GM23248 (cell line): ENCODE measurements around the gene IFNA21. TPM values are rescaled to one million over a fixed set of nuclear protein-coding genes. Genes with fewer than 3 reads are reported as not detected.
"Not testable (repeated sequence)": the region's sequence is repeated elsewhere in the genome, so short reads cannot be mapped to it uniquely, and the experiment has no call there.

Experiments
- DNase-seq: peaks from one replicate; pipeline ENCODE4 v3.0.0-alpha.2; 2015
- H2AFZ ChIP-seq: fragments of 200-600 bp; sonication (generic); 2 replicates; pipeline ENCODE4 v1.6.1; 2016; ENCODE audit warnings: antibody characterized with exemption
- H3F3A ChIP-seq: fragments of 200-600 bp; sonication (generic); 2 replicates; pipeline ENCODE4 v1.6.1; 2016; ENCODE audit warnings: mild to moderate bottlenecking, antibody characterized with exemption, mixed run types; ENCODE audit not compliant: insufficient read depth
- H3K27ac ChIP-seq: fragments of 200-600 bp; sonication (generic); 2 replicates; pipeline ENCODE4 v1.5.1; 2016; ENCODE audit warnings: mild to moderate bottlenecking
- H3K27me3 ChIP-seq: fragments of 200-600 bp; sonication (generic); replicated peaks from 2 replicates; pipeline ENCODE4 v1.6.1; 2016; ENCODE audit warnings: mild to moderate bottlenecking; ENCODE audit not compliant: insufficient read depth
- H3K36me3 ChIP-seq: fragments of 200-600 bp; sonication (generic); 2 replicates; pipeline ENCODE4 v1.6.1; 2016; ENCODE audit warnings: low read depth, mild to moderate bottlenecking
- H3K4me1 ChIP-seq: fragments of 200-600 bp; sonication (generic); 2 replicates; pipeline ENCODE4 v1.6.1; 2016; ENCODE audit warnings: mild to moderate bottlenecking; ENCODE audit not compliant: insufficient read depth
- H3K4me2 ChIP-seq: fragments of 200-600 bp; sonication (generic); one replicate; pipeline ENCODE4 v1.6.1; 2016; ENCODE audit warnings: mild to moderate bottlenecking; ENCODE audit not compliant: unreplicated experiment
- H3K4me3 ChIP-seq: fragments of 200-600 bp; sonication (generic); 2 replicates; pipeline ENCODE4 v1.5.1; 2016; ENCODE audit warnings: mild to moderate bottlenecking
- H3K79me2 ChIP-seq: fragments of 200-600 bp; sonication (generic); 2 replicates; pipeline ENCODE4 v1.6.1; 2016; ENCODE audit warnings: mild to moderate bottlenecking; ENCODE audit not compliant: insufficient read depth
- H3K9ac ChIP-seq: fragments of 200-600 bp; sonication (generic); 2 replicates; pipeline ENCODE4 v1.6.1; 2016; ENCODE audit warnings: mild to moderate bottlenecking
- H3K9me2 ChIP-seq: fragments of 200-600 bp; sonication (generic); 2 replicates; pipeline ENCODE4 v1.6.1; 2016; ENCODE audit warnings: mixed run types, mild to moderate bottlenecking, moderate library complexity; ENCODE audit not compliant: insufficient read depth
- H3K9me3 ChIP-seq: fragments of 200-600 bp; sonication (generic); one replicate; pipeline ENCODE4 v1.6.1; 2017; ENCODE audit warnings: low read depth
- H4K20me1 ChIP-seq: fragments of 200-600 bp; sonication (generic); 2 replicates; pipeline ENCODE4 v1.6.0; 2016; ENCODE audit not compliant: insufficient read depth
- EZH2 ChIP-seq: fragments of 200-600 bp; sonication (generic); IDR thresholded peaks from 2 replicates; pipeline ENCODE4 v1.6.1; 2018; ENCODE audit warnings: antibody characterized with exemption, mild to moderate bottlenecking; ENCODE audit not compliant: insufficient read depth, poor library complexity, severe bottlenecking
- EZH2phosphoT487 ChIP-seq: fragments of 200-600 bp; sonication (generic); IDR thresholded peaks from 2 replicates; pipeline ENCODE4 v1.6.1; 2018; ENCODE audit warnings: antibody characterized with exemption, moderate library complexity, mild to moderate bottlenecking, low read depth; ENCODE audit not compliant: insufficient read depth
- WGBS, 2 experiments: methylation state at CpG; one replicate each; pipeline ENCODE4 v1.1.6; 2015 to 2017; ENCODE audit warnings: low lambda C conversion rate in 2 of 2, low coverage in 1 of 2; ENCODE audit errors: missing lambda C conversion rate in 2 of 2; 5-methylcytosine and 5-hydroxymethylcytosine counted together
- in situ Hi-C: fragments of 300-500 bp; cut with MboI; formaldehyde crosslinking; loops from 2 replicates; pipeline ENCODE4 v1.15.0; 2020
- polyA plus RNA-seq: library from polyadenylated mRNA; unstranded; fragments of >200 nt; fragmentation: Nextera tagmentation; extraction: Ambion mirVana; gene quantifications from 2 replicates; pipeline ENCODE4 v1.2.1, GENCODE V29; 2016
- total RNA-seq: library from RNA; depleted of rRNA; stranded (reverse); fragments of >200 nt; shearing (Covaris generic); gene quantifications from 2 replicates; pipeline ENCODE4 v1.2.3, GENCODE V29; 2014

The IFNA21 gene
- total and polyA plus RNA-seq, 2 experiments from 2014 or later, result not detected

- H3K27ac ChIP-seq, result no peak within 1 kb of the TSS
- H2AFZ ChIP-seq, result no peak within 1 kb of the TSS
- H3K9ac ChIP-seq, result no peak within 1 kb of the TSS
- no peak within 1 kb of the TSS for H3K4me3 ChIP-seq
- no peak for TF ChIP-seq EZH2phosphoT487
- H3K4me1 ChIP-seq, result no peaks in the 10 kb centered on the region
- peak; percentile 1 for DNase-seq
- no peaks in the 10 kb centered on the region for H3F3A ChIP-seq
- WGBS, 2 experiments, result 0% methylated on average over 1 of the region's 1 CpG
- no peaks in the 10 kb centered on the region for H3K9me3 ChIP-seq
- H3K9me2 ChIP-seq, result no peaks in the 10 kb centered on the region
- H3K27me3 ChIP-seq, result peaks cover 2% of the 10 kb centered on the region; the same call in 1 of the 2 replicates
- H3K79me2 ChIP-seq, result no peaks in the 10 kb centered on the region
- no peaks in the 10 kb centered on the region for H3K36me3 ChIP-seq
- no peak within 1 kb of the TSS for H3K4me2 ChIP-seq
- in situ Hi-C loops, result no loop called here
- H4K20me1 ChIP-seq, result no peaks in the 10 kb centered on the region
Observed at GRCh38 chr9:21141427-21141882, 25.0 kb downstream of the IFNA21 start, which contains the start of gene IFNW1. TSS of gene IFNW1 (minus strand) at chr9:21141832. CDS start at chr9:21141570, 262 bp downstream.

- no peak overlapping the region for H2AFZ ChIP-seq
- no peak for DNase-seq
- H3K4me1 ChIP-seq, result no peaks in the 10 kb centered on the region
- in situ Hi-C loops, result no loop called here
- H3K9ac ChIP-seq, result no peak overlapping the region
- H3K79me2 ChIP-seq, result no peaks in the 10 kb centered on the region
- no peak overlapping the region for H3K27ac ChIP-seq
- 27 to 41% methylated on average over 1 of the region's 1 CpG for WGBS, 2 experiments
- no peaks in the 10 kb centered on the region for H3K9me3 ChIP-seq
- no peaks in the 10 kb centered on the region for H3K36me3 ChIP-seq
- H3K27me3 ChIP-seq, result peaks cover 10% of the 10 kb centered on the region
- no peak overlapping the region for H3K4me2 ChIP-seq
- no peaks in the 10 kb centered on the region for H4K20me1 ChIP-seq
- no peaks in the 10 kb centered on the region for H3F3A ChIP-seq
- no peaks in the 10 kb centered on the region for H3K9me2 ChIP-seq
- TF ChIP-seq EZH2phosphoT487, result no peak
- no peak for TF ChIP-seq EZH2
- H3K4me3 ChIP-seq, result no peak overlapping the region
Observed at GRCh38 chr9:21137020-21137419, 29.4 kb downstream of the IFNA21 start.

DNA sequence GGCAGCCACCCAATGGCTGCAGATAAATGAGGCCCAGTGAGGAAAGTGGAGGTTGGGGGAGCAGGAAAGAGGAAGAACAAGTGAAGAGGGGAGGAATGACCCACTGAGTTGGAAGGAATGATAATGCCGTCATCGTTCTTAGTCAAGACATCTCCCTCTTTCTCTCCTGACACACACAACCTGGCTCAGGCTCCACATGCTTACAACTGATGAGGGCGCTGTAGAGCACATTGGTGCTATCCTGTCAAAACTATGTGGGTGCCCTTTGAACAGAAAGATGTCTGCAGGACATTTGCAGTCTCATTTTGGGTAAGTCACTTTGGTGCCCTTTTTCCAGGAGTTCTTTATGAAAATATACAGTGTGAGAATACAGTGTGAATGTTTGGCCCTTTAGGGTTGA, 30.7 kb downstream of the IFNA21 start:
- no peak for TF ChIP-seq EZH2
- TF ChIP-seq EZH2phosphoT487, result no peak
- no peaks in the 10 kb centered on the region for H3K36me3 ChIP-seq
- WGBS, 2 experiments, result 64 to 67% methylated on average over 3 of the region's 3 CpGs
- H2AFZ ChIP-seq, result no peak overlapping the region
- no peak overlapping the region for H3K4me2 ChIP-seq
- peaks cover 10% of the 10 kb centered on the region for H3K27me3 ChIP-seq
- in situ Hi-C loops, result no loop called here
- no peak overlapping the region for H3K9ac ChIP-seq
- no peaks in the 10 kb centered on the region for H3K9me2 ChIP-seq
- H3K27ac ChIP-seq, result no peak overlapping the region
- DNase-seq, result no peak
- H3K79me2 ChIP-seq, result no peaks in the 10 kb centered on the region
- H3K9me3 ChIP-seq, result no peaks in the 10 kb centered on the region
- H3F3A ChIP-seq, result no peaks in the 10 kb centered on the region
- no peak overlapping the region for H3K4me3 ChIP-seq
- no peaks in the 10 kb centered on the region for H4K20me1 ChIP-seq
- H3K4me1 ChIP-seq, result no peaks in the 10 kb centered on the region

GRCh38 chr9:21128186-21128585, 38.3 kb downstream of the IFNA21 start:
- H4K20me1 ChIP-seq, H3K4me1 ChIP-seq, H2AFZ ChIP-seq, H3K79me2 ChIP-seq, H3K9me3 ChIP-seq, DNase-seq, H3K36me3 ChIP-seq, H3K9ac ChIP-seq, in situ Hi-C loops, H3F3A ChIP-seq, H3K4me3 ChIP-seq, H3K27ac ChIP-seq, H3K9me2 ChIP-seq, H3K4me2 ChIP-seq: not testable (repeated sequence)
- H3K27me3 ChIP-seq, result peaks cover 14% of the 10 kb centered on the region

GRCh38 chr9:21121595-21122251, 44.7 kb downstream of the IFNA21 start:
- Histone ChIP-seq H3K4me2 (no peak overlapping the region), H3K79me2 (no peaks in the 10 kb centered on the region), H2AFZ (no peak overlapping the region), H3K9me3 (no peaks in the 10 kb centered on the region), H3F3A (no peaks in the 10 kb centered on the region), H3K9me2 (no peaks in the 10 kb centered on the region), H3K9ac (no peak overlapping the region), H4K20me1 (no peaks in the 10 kb centered on the region), H3K4me3 (no peak overlapping the region), H3K36me3 (no peaks in the 10 kb centered on the region), H3K27ac (no peak overlapping the region), H3K27me3 (peaks cover 19% of the 10 kb centered on the region), H3K4me1 (no peaks in the 10 kb centered on the region)
- 52 to 65% methylated on average over 4 of the region's 4 CpGs for WGBS, 2 experiments
- in situ Hi-C loops, result loop anchor here (25.0 kb wide), 1 partner anchor 234 kb away; no protein-coding TSS in a partner anchor
- no peak for DNase-seq
- TF ChIP-seq EZH2phosphoT487 (no peak), EZH2 (no peak)
